DMS 273 treated with DMSO at 0.1 percent for 48 hours (cell line): Measurements from ENCODE around the gene ARGFX.
"Not testable (repeated sequence)": the region's sequence is repeated elsewhere in the genome, so short reads cannot be mapped to it uniquely, and the experiment has no call there.

Experiments
- DNase-seq: peaks from one replicate; lab custom pipeline; 2025; lab: John Stamatoyannopoulos, UW

ARGFX gene

DNA sequence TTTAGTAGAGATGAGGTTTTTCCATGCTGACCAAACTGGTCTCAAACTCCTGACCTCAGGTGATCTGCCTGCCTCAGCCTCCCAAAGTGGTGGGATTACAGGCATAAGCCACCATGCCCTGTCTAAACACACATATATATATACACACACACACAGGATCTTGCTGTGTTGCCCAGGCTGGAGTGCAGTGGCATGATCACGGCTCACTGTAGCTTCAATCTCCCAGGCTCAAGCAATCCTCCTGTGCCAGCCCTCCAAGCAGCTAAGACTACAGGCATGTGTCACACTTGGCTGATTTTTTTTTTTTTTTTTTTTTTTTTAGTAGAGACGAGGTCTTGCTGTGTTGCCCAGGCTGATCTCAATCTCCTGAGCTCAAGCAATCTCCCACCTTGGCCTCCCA, 32.2 kb downstream of the ARGFX start:
- DNase-seq = not testable (repeated sequence)

DNA sequence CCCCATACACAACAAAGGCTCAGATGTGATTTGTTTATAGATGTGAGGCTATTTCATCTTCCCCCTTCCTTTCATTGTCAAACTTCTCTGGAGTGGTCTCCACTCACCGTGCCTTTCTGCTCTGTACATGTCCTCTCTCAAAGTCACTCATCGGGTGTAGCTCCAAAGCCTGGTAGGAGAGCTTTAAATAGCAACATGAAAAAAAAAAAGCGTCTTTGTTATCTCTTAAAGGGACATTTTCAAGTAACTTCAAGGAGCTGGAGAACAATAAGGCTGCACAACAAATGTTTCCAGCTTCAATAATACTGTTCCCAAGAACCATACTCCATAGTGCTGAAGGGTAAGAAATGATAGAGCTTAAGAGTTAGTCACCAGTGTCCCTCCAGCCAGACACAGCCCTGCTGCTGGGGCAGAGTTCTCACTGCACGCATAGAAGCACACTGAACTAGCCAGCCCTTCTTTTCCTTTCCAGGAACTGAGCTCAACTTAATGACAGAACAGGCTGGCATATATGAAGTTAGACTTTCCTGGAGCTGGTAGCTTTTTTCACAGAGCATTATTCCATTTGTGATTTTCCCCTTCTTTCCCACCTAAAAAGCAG, 33.6 kb downstream of the ARGFX start:
- DNase-seq = no peak

DNA sequence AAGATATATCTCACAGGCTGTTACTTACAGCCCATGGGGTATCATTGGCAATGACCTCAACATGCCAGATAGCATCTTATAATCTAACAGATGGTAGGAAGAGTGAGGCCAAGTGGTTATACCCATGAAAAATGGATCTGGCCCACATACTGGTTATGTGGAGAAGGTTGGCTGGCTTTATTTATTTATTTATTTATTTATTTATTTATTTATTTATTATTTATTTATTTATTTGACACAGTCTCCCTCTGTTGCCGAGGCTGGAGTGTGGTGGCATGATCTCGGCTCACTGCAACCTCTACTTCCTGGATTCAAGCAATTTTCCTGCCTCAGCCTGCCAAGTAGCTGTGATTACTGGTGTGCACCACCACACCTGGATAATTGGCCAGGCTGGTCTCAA, 37.0 kb downstream of the ARGFX start:
- DNase-seq = no peak

DNA sequence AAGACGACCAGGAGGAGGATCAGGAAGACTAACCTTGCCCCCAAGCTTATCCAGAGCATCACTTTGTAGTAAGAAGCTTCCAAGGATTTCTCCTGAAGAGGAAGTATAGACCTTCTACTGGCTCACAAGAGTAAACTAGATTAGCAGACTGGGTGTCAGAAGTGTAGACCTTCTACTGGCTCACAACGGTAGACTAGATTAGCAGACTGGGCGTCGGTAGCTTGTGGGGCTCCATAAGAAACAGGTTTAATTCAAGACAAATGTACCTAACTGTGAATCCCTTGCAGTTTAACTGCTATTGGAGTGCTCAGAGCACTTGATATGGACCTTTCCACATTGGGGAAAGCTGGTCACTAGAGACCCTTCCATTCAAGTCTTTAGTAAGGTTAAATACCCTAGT, 38.4 kb downstream of the ARGFX start:
- no peak for DNase-seq
